ENCODE measurements around the gene HPN.

The HPN gene

GRCh38 chr19:35052599-35053190, 11.2 kb downstream of the HPN start:
- Histone ChIP-seq H3K27me3 (ENCODE audit: insufficient read depth, low read depth, severe bottlenecking) (no peaks in the 10 kb centered on the region), H3K4me3 (ENCODE audit: low read depth, low read length) (no peak overlapping the region), H3K36me3 (peaks cover 3% of the 10 kb centered on the region), H3K9me3 (ENCODE audit: severe bottlenecking) (no peaks in the 10 kb centered on the region), H3K27ac (no peak overlapping the region)
- TF ChIP-seq CTCF (IDR thresholded peaks at IDR 0.05; ENCODE audit: low read depth, low read length) = no peak
- DNase-seq = no peak

DNA sequence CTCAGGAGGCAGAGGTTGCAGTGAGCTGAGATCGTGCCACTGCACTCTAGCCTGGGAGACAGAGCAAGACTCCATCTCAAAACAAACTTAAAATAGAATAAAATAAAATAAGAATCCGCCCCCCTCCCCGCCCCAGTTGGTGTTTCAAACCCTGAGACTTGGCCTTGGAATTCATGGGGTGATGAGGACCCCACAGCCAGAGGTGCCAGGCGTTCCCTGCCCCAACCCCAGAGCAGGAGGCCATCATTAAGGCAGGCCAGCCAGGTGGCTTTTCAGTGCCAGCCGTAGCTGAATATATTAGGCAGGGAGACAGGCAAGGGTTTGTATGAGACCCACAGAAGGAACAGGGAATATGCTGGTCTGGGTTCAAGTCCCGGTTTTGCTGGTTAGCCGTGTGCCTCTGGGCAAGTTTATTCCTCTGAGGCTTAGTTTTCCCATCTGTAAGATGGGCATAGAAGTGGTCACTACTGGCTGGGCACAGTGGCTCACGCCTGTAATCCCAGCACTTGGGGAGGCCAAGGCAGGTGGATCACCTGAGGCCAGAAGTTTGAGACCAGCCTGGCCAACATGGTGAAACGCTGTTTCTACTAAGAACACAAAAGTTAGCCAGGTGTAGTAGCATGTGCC, 12.3 kb downstream of the HPN start:
- H3K9me3 ChIP-seq (ENCODE audit: severe bottlenecking) = no peaks in the 10 kb centered on the region
- no peak for DNase-seq
- H3K36me3 ChIP-seq = peaks cover 3% of the 10 kb centered on the region
- H3K27ac ChIP-seq = no peak overlapping the region
- H3K27me3 ChIP-seq (ENCODE audit: insufficient read depth, low read depth, severe bottlenecking) = no peaks in the 10 kb centered on the region
- no peak overlapping the region for H3K4me3 ChIP-seq (ENCODE audit: low read depth, low read length)
- no peak for TF ChIP-seq CTCF (IDR thresholded peaks at IDR 0.05; ENCODE audit: low read depth, low read length)

DNA sequence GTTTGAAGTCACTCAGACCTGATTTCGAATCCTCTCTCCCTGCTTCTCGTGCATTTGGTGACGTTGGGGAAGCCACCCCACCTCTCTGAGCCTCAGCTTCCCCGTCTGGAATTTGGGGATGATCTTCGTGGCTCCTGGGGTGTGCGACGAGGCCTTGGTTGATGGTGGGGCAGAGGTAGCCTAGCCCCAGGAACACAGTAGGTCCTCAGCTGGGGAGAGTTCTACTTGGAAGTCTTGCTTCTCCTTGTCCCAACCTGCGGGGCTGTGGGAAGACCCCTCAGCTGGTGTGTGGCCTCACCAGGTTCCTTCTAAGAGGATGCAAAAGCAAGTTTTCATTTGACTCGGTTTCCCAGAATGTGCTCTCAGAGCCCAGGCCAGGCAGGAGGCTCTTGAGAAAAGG, 13.1 kb downstream of the HPN start:
- no peak overlapping the region for H3K4me3 ChIP-seq (ENCODE audit: low read depth, low read length)
- H3K36me3 ChIP-seq = peaks cover 3% of the 10 kb centered on the region
- no peak for DNase-seq
- no peak for TF ChIP-seq CTCF (IDR thresholded peaks at IDR 0.05; ENCODE audit: low read depth, low read length)
- H3K9me3 ChIP-seq (ENCODE audit: severe bottlenecking) = no peaks in the 10 kb centered on the region
- no peak overlapping the region for H3K27ac ChIP-seq
- H3K27me3 ChIP-seq (ENCODE audit: insufficient read depth, low read depth, severe bottlenecking) = no peaks in the 10 kb centered on the region

DNA sequence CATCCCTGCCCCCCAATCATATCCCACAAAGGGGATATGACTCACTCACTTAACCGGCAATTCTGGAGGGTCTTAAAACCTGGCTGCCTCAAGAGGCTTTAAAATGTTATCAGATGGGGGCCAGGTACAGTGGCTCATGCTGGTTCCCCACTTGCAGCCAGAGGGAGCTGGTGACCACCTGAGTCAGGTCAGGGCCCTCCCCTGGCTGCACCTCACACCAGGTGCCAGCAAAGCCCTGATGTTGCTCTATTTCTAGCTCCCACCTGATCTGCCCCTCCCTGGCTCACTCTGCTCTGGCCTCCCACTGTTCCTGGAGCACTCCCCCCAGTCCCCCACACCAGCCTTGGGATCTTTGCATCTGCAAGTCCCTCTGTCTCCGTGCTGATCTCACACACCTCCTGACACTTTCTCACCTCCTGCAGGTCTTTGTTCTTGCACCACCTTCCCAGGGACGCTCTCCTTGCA, 14.2 kb downstream of the HPN start:
- Histone ChIP-seq H3K9me3 (ENCODE audit: severe bottlenecking) (no peaks in the 10 kb centered on the region), H3K27ac (peak overlapping the region; percentile 62), H3K27me3 (ENCODE audit: insufficient read depth, low read depth, severe bottlenecking) (no peaks in the 10 kb centered on the region), H3K36me3 (no peaks in the 10 kb centered on the region), H3K4me3 (ENCODE audit: low read depth, low read length) (no peak overlapping the region)
- peak; percentile 81 for TF ChIP-seq CTCF (IDR thresholded peaks at IDR 0.05; ENCODE audit: low read depth, low read length)
- peak; percentile 83 for DNase-seq

DNA sequence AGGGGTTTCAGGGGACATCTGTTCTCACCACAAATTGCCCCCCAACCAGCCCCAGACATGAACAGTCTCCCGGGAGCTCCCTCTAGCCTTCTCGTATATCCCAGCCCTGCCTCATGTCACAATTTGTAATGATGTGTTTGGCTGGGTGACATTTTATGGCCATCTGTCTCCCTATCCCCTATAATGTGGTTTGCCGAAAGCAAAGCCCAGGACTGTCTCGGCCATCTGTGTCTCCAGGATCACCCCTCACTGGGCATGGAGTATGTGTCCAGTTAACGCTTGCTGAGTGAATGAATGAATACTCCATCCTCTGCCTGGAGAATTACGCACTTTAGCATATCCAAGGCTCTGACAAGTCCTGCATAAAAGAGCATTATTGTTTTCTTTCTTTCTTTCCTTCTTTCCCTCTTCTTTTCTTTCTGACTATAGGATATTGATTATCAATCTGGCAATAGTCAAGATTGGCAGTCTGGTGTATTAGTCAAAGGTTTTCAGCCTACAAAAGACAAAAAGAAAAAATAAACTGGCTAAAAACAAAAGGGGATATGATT, 15.1 kb downstream of the HPN start:
- no peak for TF ChIP-seq CTCF (IDR thresholded peaks at IDR 0.05; ENCODE audit: low read depth, low read length)
- Histone ChIP-seq H3K9me3 (ENCODE audit: severe bottlenecking) (no peaks in the 10 kb centered on the region), H3K4me3 (ENCODE audit: low read depth, low read length) (no peak overlapping the region), H3K27ac (peak overlapping the region; percentile 62), H3K36me3 (no peaks in the 10 kb centered on the region), H3K27me3 (ENCODE audit: insufficient read depth, low read depth, severe bottlenecking) (no peaks in the 10 kb centered on the region)
- DNase-seq = peak; percentile 66

All from WERI-Rb-1 (cell line).